Right atrium auricular region (tissue), 2 donors: Measurements from ENCODE around the gene TNFAIP8L3. TPM values are rescaled to one million over a fixed set of nuclear protein-coding genes. Genes with fewer than 3 reads are reported as not detected.

Experiments used
- DNase-seq: peaks from one replicate; pipeline ENCODE4 v3.0.0-alpha.2; 2019; ENCODE audit warnings: low spot score
- H3K27ac ChIP-seq, 2 donors: fragments of 200-600 bp; sonication (generic); 1 replicate in 1 of 2; 2 replicates in 1 of 2; pipeline ENCODE4 v1.5.1; 2016 to 2019
- H3K27me3 ChIP-seq, 2 donors: fragments of 200-600 bp; sonication (generic); one replicate each; pipeline versions ENCODE4 v1.5.1 to v1.6.0; 2017 to 2019
- H3K36me3 ChIP-seq: fragments of 200-600 bp; sonication (generic); one replicate; pipeline ENCODE4 v1.5.1; 2016
- H3K4me1 ChIP-seq, 2 donors: fragments of 200-600 bp; sonication (generic); one replicate each; pipeline versions ENCODE4 v1.5.1 to v1.6.0; 2017 to 2019
- H3K4me3 ChIP-seq, 2 donors: fragments of 200-600 bp; sonication (generic); 1 replicate in 1 of 2; 2 replicates in 1 of 2; pipeline ENCODE4 v1.5.1; 2017 to 2019; ENCODE audit warnings: mild to moderate bottlenecking in 1 of 2, moderate library complexity in 1 of 2
- H3K9me3 ChIP-seq, 2 donors: fragments of 200-600 bp; sonication (generic); one replicate each; pipeline ENCODE4 v1.5.1; 2019
- CTCF ChIP-seq, 2 donors: fragments of 200-600 bp; sonication (generic); IDR thresholded peaks; one replicate each; pipeline ENCODE4 v1.5.1; 2019; ENCODE audit warnings: antibody characterized with exemption in 2 of 2
- total RNA-seq, 2 donors: library from RNA; depleted of rRNA; stranded (reverse); fragments of >200 nt; gene quantifications; one replicate each; pipeline ENCODE4 v1.1.0, GENCODE V29; 2016

The TNFAIP8L3 gene
- total RNA-seq, 2 donors from 2014 or later = 1.2 to 7.7 TPM

GRCh38 chr15:51104512-51104911 lies 9.8 kb upstream of the TNFAIP8L3 start:
- H3K4me3 ChIP-seq = no peak overlapping the region
- H3K27me3 ChIP-seq = no peaks in the 10 kb centered on the region
- H3K9me3 ChIP-seq = no peaks in the 10 kb centered on the region
- TF ChIP-seq CTCF (IDR thresholded peaks at IDR 0.05) = no peak
- H3K36me3 ChIP-seq = no peaks in the 10 kb centered on the region
- H3K27ac ChIP-seq = peak overlapping the region in 1 of 2 donors; percentile 46
- peak; percentile 79 for DNase-seq
- H3K4me1 ChIP-seq = peaks cover 0 to 23% of the 10 kb centered on the region in 2 donors

- H3K36me3 ChIP-seq = no peaks in the 10 kb centered on the region
- no peaks in the 10 kb centered on the region for H3K9me3 ChIP-seq
- no peak for TF ChIP-seq CTCF (IDR thresholded peaks at IDR 0.05)
- no peak overlapping the region for H3K27ac ChIP-seq
- no peak overlapping the region for H3K4me3 ChIP-seq
- no peak for DNase-seq
- no peaks in the 10 kb centered on the region for H3K27me3 ChIP-seq
- H3K4me1 ChIP-seq = peaks cover 0 to 12% of the 10 kb centered on the region in 2 donors
Measured at GRCh38 chr15:51103330-51103729, 8.6 kb upstream of the TNFAIP8L3 start.

GRCh38 chr15:51100785-51101489 lies 6.2 kb upstream of the TNFAIP8L3 start:
- H3K4me1 ChIP-seq = peaks cover 0 to 18% of the 10 kb centered on the region in 2 donors
- no peak for DNase-seq

DNA sequence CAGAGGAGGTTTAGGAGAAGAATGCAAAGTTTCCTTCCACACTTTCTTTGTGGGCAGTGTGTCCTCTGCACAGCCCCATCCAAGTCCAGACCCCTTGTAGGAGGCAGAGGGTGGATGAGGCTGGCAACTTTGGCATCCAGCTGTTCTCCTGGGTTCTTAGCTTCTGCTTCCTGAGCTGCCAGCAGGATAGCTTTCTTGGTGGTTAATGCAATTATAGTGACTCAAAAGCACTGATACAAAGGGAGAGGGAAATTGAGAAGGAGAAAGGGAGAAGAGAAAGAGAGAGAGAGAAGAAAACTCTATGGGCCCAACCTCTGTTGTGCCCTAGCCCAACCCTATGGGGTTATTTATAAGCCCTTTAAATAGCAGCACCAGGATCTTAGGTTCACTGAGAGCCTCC lies 4.5 kb upstream of the TNFAIP8L3 start:
- no peak for TF ChIP-seq CTCF (IDR thresholded peaks at IDR 0.05)
- Histone ChIP-seq H3K4me3 (no peak overlapping the region), H3K9me3 (no peaks in the 10 kb centered on the region), H3K4me1 (peaks cover 0 to 30% of the 10 kb centered on the region in 2 donors), H3K27me3 (no peaks in the 10 kb centered on the region), H3K27ac (no peak overlapping the region), H3K36me3 (no peaks in the 10 kb centered on the region)
- DNase-seq = no peak

More at GRCh38 chr15:51100785-51101489, 6.2 kb upstream of the TNFAIP8L3 start:
- no peaks in the 10 kb centered on the region for H3K36me3 ChIP-seq
- no peak overlapping the region for H3K4me3 ChIP-seq
- no peak for TF ChIP-seq CTCF (IDR thresholded peaks at IDR 0.05)
- no peaks in the 10 kb centered on the region for H3K9me3 ChIP-seq
- no peaks in the 10 kb centered on the region for H3K27me3 ChIP-seq
- no peak overlapping the region for H3K27ac ChIP-seq

- Histone ChIP-seq H3K27ac (peak overlapping the region in 1 of 2 donors; percentile 29), H3K36me3 (no peaks in the 10 kb centered on the region), H3K4me3 (no peak overlapping the region), H3K27me3 (no peaks in the 10 kb centered on the region), H3K9me3 (no peaks in the 10 kb centered on the region), H3K4me1 (peaks cover 0 to 36% of the 10 kb centered on the region in 2 donors)
- no peak for DNase-seq
- TF ChIP-seq CTCF (IDR thresholded peaks at IDR 0.05) = no peak
Measured at GRCh38 chr15:51098331-51098619, 3.6 kb upstream of the TNFAIP8L3 start.
